Glutamatergic neuron (in vitro differentiated cells): ENCODE results near the gene VPS13D. TPM values are rescaled to one million over a fixed set of nuclear protein-coding genes. Genes with fewer than 3 reads are reported as not detected.

ENCODE experiments used
- DNase-seq: peaks from one replicate; pipeline ENCODE4 v3.0.0; 2022
- H3K27ac Mint-ChIP-seq: one replicate; pipeline ENCODE4 v1.8.0; 2020; ENCODE audit warnings: mild to moderate bottlenecking, mixed read lengths, inconsistent platforms; ENCODE audit not compliant: unreplicated experiment
- H3K27me3 Mint-ChIP-seq: one replicate; pipeline ENCODE4 v1.8.0; 2020; ENCODE audit warnings: mild to moderate bottlenecking, moderate library complexity, mixed read lengths, inconsistent platforms; ENCODE audit not compliant: unreplicated experiment
- H3K36me3 Mint-ChIP-seq: one replicate; pipeline ENCODE4 v1.8.0; 2020; ENCODE audit warnings: mild to moderate bottlenecking, mixed read lengths, inconsistent platforms; ENCODE audit not compliant: unreplicated experiment
- H3K4me1 Mint-ChIP-seq: one replicate; pipeline ENCODE4 v1.8.0; 2020; ENCODE audit warnings: mild to moderate bottlenecking, low read depth, mixed read lengths, inconsistent platforms; ENCODE audit not compliant: unreplicated experiment
- H3K4me3 Mint-ChIP-seq: one replicate; pipeline ENCODE4 v1.8.0; 2020; ENCODE audit warnings: mild to moderate bottlenecking, mixed read lengths, inconsistent platforms; ENCODE audit not compliant: unreplicated experiment
- H3K9me3 Mint-ChIP-seq: one replicate; pipeline ENCODE4 v1.8.0; 2020; ENCODE audit warnings: mild to moderate bottlenecking, moderate library complexity, mixed read lengths, inconsistent platforms; ENCODE audit not compliant: unreplicated experiment
- total RNA-seq: library from RNA; stranded (reverse); fragmentation: NEBNext Ultra II Directional; extraction: Animal tissue kit (Norgen Biotek cat#: 25700); gene quantifications from one replicate; pipeline ENCODE4 v1.2.1, GENCODE V29; 2021; ENCODE audit not compliant: unreplicated experiment
- TF ChIP-seq, protein P1 (sequence below): fragments of 200-600 bp; sonication (generic); IDR thresholded peaks from one replicate; pipeline ENCODE4 v1.5.0; 2021; ENCODE audit not compliant: partially characterized antibody, unreplicated experiment

VPS13D gene
- total RNA-seq, 1 donor from 2014 or later = 32.8 TPM

DNA sequence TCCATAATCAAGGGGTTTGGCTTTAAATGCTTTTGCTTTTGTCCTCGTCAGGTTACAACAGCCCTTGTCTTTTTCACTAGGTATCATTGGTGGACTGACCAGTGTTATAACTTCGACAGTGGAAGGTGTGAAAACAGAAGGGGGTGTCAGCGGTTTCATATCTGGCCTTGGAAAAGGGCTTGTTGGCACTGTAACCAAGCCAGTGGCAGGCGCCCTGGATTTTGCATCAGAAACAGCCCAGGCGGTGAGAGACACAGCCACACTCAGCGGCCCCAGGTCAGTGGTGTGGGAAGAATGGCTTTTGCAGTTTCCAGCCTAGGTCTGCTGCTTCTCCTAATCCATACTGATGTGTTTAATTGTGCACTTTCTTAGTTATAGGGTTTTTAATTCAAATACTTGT lies 230.3 kb downstream of the VPS13D start:
- peaks cover 7% of the 10 kb centered on the region for H3K4me1 Mint-ChIP-seq
- no peak overlapping the region for H3K4me3 Mint-ChIP-seq
- no peaks in the 10 kb centered on the region for H3K9me3 Mint-ChIP-seq
- no peak for DNase-seq
- no peak overlapping the region for H3K27ac Mint-ChIP-seq
- H3K36me3 Mint-ChIP-seq = peaks cover 4% of the 10 kb centered on the region
- no peaks in the 10 kb centered on the region for H3K27me3 Mint-ChIP-seq
- TF ChIP-seq, protein P1, sequence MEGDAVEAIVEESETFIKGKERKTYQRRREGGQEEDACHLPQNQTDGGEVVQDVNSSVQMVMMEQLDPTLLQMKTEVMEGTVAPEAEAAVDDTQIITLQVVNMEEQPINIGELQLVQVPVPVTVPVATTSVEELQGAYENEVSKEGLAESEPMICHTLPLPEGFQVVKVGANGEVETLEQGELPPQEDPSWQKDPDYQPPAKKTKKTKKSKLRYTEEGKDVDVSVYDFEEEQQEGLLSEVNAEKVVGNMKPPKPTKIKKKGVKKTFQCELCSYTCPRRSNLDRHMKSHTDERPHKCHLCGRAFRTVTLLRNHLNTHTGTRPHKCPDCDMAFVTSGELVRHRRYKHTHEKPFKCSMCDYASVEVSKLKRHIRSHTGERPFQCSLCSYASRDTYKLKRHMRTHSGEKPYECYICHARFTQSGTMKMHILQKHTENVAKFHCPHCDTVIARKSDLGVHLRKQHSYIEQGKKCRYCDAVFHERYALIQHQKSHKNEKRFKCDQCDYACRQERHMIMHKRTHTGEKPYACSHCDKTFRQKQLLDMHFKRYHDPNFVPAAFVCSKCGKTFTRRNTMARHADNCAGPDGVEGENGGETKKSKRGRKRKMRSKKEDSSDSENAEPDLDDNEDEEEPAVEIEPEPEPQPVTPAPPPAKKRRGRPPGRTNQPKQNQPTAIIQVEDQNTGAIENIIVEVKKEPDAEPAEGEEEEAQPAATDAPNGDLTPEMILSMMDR = no peak

DNA sequence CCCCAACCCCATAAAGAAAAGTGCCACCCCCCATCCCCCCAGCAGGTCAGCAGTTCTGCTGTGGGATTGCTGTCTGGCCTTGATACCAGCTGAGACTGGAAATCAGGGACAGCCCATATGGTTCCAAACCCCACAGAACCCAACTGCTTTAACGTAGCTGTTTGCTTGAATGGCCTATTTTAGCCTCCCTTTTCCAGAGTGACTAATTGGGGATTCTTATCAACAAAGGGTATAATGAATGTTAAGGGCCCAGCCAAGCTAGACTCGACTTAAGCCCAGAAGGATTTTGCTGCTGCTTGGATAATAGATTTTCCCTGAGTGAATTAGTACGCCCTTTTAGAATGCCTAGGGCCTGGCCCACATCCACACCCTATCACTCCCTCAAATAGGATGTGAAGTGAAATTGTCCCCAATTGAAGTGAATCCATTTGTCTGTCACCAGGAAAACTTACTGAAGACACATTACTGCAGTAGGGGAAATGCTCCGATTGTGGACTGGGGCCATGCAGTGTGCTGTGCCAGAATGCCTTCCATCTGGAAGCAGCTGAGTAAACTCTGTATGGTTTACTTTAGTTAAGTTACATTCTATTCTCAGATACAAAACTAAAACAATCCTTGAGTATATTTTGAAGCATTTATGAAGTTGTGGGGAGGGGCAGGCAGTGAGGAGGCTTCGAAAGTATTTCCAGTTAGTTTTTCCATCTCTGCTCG lies 231.2 kb downstream of the VPS13D start:
- Mint-ChIP-seq H3K4me3 (no peak overlapping the region), H3K9me3 (no peaks in the 10 kb centered on the region), H3K4me1 (peaks cover 7% of the 10 kb centered on the region), H3K27ac (no peak overlapping the region), H3K36me3 (peaks cover 4% of the 10 kb centered on the region), H3K27me3 (no peaks in the 10 kb centered on the region)
- TF ChIP-seq, protein P1 = no peak
- no peak for DNase-seq

DNA sequence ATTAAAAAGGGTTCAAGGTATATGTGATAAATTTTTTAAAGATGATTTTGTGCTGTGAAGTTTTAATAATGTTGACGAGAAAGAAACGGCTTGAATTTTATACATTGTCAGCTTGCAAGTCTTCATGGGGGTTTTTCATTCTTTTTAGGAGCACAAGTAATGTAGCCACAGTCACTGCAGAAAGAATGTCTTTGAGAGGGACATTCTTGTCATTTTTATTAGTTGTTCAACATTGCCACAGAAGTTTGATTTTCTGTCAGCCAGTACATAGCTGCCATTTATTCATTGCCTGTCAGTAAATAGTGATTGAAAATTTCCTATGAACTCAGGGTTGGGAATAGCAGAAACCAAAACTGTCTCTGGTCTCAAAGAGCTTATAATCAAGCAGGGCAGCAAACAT lies 231.9 kb downstream of the VPS13D start:
- Mint-ChIP-seq H3K4me3 (no peak overlapping the region), H3K27ac (no peak overlapping the region), H3K4me1 (peaks cover 7% of the 10 kb centered on the region), H3K27me3 (no peaks in the 10 kb centered on the region), H3K9me3 (no peaks in the 10 kb centered on the region), H3K36me3 (peaks cover under 1% of the 10 kb centered on the region)
- no peak for DNase-seq
- TF ChIP-seq, protein P1 = no peak

DNA sequence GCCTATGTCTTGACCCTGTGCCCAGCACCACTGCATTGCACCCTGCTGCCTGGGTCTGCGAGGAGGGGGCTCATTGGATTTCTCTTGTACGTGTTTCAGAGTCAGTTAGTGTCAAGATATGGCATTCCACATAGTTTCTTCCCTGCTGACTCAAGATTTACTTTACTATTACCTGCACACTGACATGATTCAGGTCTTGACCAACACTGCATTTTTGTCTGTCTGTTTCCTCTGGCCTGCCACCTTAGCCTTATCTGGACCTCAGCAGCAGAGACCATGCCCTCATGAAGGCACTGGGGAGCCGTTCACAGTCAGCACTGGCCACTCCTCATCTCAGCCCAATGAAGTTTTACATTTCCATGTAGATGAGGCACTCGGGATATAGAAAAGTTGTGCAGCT lies 232.8 kb downstream of the VPS13D start:
- no peaks in the 10 kb centered on the region for H3K9me3 Mint-ChIP-seq
- no peak for DNase-seq
- no peaks in the 10 kb centered on the region for H3K27me3 Mint-ChIP-seq
- no peak overlapping the region for H3K4me3 Mint-ChIP-seq
- peaks cover 7% of the 10 kb centered on the region for H3K4me1 Mint-ChIP-seq
- no peaks in the 10 kb centered on the region for H3K36me3 Mint-ChIP-seq
- H3K27ac Mint-ChIP-seq = no peak overlapping the region
- TF ChIP-seq, protein P1 = no peak

DNA sequence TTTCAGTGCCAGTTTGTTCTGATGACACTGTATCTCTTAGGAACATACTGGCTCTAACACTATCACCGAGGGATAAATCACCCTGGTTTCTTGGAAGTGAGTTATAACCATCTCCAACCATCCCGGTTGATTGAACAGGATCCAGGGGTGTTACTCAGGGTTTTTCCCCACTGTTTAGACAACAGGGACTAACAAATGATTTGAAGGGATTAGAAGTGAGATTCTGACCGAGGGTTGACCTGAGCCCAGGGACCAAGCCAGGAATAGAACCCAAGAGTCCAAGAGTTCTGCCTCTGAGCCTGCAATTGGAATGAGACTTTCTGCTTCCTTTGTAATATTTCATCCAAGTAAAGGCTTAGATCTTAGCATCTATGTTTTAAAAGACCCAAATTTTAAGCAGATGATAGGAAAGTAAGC lies 234.2 kb downstream of the VPS13D start:
- TF ChIP-seq, protein P1 = no peak
- H3K4me1 Mint-ChIP-seq = peaks cover 7% of the 10 kb centered on the region
- no peak overlapping the region for H3K4me3 Mint-ChIP-seq
- DNase-seq = no peak
- no peak overlapping the region for H3K27ac Mint-ChIP-seq
- no peaks in the 10 kb centered on the region for H3K36me3 Mint-ChIP-seq
- no peaks in the 10 kb centered on the region for H3K9me3 Mint-ChIP-seq
- H3K27me3 Mint-ChIP-seq = no peaks in the 10 kb centered on the region
